HepG2 (cell line): Measurements from ENCODE around the gene SNPH. TPM values are rescaled to one million over a fixed set of nuclear protein-coding genes. Genes with fewer than 3 reads are reported as not detected.
A peak's percentile ranks its signal among the peaks of the same experiment; 100 is the strongest.

ENCODE experiments used
- ARID5B ChIP-seq: IDR thresholded peaks from 2 replicates; pipeline ENCODE4 v1.4.0; 2020; ENCODE audit warnings: mild to moderate bottlenecking, missing genetic modification reagents
- CEBPG ChIP-seq: IDR thresholded peaks from 2 replicates; pipeline ENCODE4 v1.6.1; 2016
- DNMT1 ChIP-seq: sonication (generic); formaldehyde crosslinking; IDR thresholded peaks from 2 replicates; pipeline ENCODE4 v1.5.1; 2020; ENCODE audit warnings: mild to moderate bottlenecking, missing genetic modification reagents
- FOSL2 ChIP-seq: sonication (generic); formaldehyde crosslinking; IDR thresholded peaks from 2 replicates; pipeline ENCODE4 v1.4.0; 2020; ENCODE audit warnings: missing genetic modification reagents
- FOXK2 ChIP-seq: fragments of 450-650 bp; IDR thresholded peaks from 2 replicates; pipeline ENCODE4 v1.6.1; 2016
- HMG20A ChIP-seq: IDR thresholded peaks from 2 replicates; pipeline ENCODE4 v1.6.1; 2016; ENCODE audit warnings: borderline replicate concordance
- IRF2 ChIP-seq: IDR thresholded peaks from 2 replicates; pipeline ENCODE4 v1.6.1; 2018; ENCODE audit warnings: missing genetic modification reagents, missing compliant biosample characterization
- POLR2A ChIP-seq, 2 experiments: IDR thresholded peaks; 2 replicates each; pipeline ENCODE4 v1.6.1; 2011; ENCODE audit warnings: low read depth in 2 of 2, low read length in 2 of 2, mild to moderate bottlenecking in 1 of 2, moderate library complexity in 1 of 2; ENCODE audit not compliant: insufficient read depth in 1 of 2
- SATB2 ChIP-seq: sonication (generic); formaldehyde crosslinking; IDR thresholded peaks from 2 replicates; pipeline ENCODE4 v1.5.0; 2020; ENCODE audit warnings: missing genetic modification reagents
- SMAD1 ChIP-seq: sonication (generic); formaldehyde crosslinking; IDR thresholded peaks from 2 replicates; pipeline ENCODE4 v1.4.0; 2020; ENCODE audit warnings: missing genetic modification reagents, low read depth, mild to moderate bottlenecking, borderline replicate concordance
- ZEB1 ChIP-seq: IDR thresholded peaks from 2 replicates; pipeline ENCODE4 v1.6.1; 2012; ENCODE audit warnings: mild to moderate bottlenecking, low read depth, inconsistent platforms; ENCODE audit not compliant: insufficient replicate concordance
- ZNF253 ChIP-seq: sonication (generic); formaldehyde crosslinking; IDR thresholded peaks from 2 replicates; pipeline ENCODE4 v1.8.0; 2022; ENCODE audit warnings: mild to moderate bottlenecking, missing genetic modification reagents, borderline replicate concordance
- ZNF264 ChIP-seq: sonication (generic); formaldehyde crosslinking; IDR thresholded peaks from 2 replicates; pipeline ENCODE4 v1.4.0; 2020; ENCODE audit warnings: missing genetic modification reagents
- ZNF282 ChIP-seq: fragments of 450-650 bp; IDR thresholded peaks from 2 replicates; pipeline ENCODE4 v1.6.1; 2018; ENCODE audit not compliant: partially characterized antibody
- ZNF441 ChIP-seq: sonication (generic); formaldehyde crosslinking; IDR thresholded peaks from 2 replicates; pipeline ENCODE4 v1.7.0; 2021; ENCODE audit warnings: missing genetic modification reagents, borderline replicate concordance
- ZNF574 ChIP-seq: sonication (generic); formaldehyde crosslinking; IDR thresholded peaks from 2 replicates; pipeline ENCODE4 v1.4.0; 2020; ENCODE audit warnings: missing genetic modification reagents
- ZNF674 ChIP-seq: sonication (generic); formaldehyde crosslinking; IDR thresholded peaks from 2 replicates; pipeline ENCODE4 v1.5.0; 2020; ENCODE audit warnings: low read depth, mild to moderate bottlenecking, missing genetic modification reagents
- ZNF839 ChIP-seq: sonication (generic); formaldehyde crosslinking; IDR thresholded peaks from 2 replicates; pipeline ENCODE4 v1.4.0; 2020; ENCODE audit warnings: missing genetic modification reagents, mild to moderate bottlenecking, borderline replicate concordance
- polyA plus RNA-seq, 8 experiments: library from polyadenylated mRNA; depleted of rRNA in 3 of 8; stranded (reverse) in 7 of 8; unstranded in 1 of 8; fragments of >200 nt; fragmentation: Illumina TruSeq in 4 of 8; extraction: Trizol in 4 of 8; gene quantifications; 2 replicates each; pipeline versions ENCODE4 v1.2.1 to v1.2.3, GENCODE V29; 2011 to 2016; ENCODE audit warnings: low read depth in 4 of 8, missing spikeins in 1 of 8, mixed read lengths in 1 of 8; ENCODE audit not compliant: insufficient read depth in 1 of 8
- total RNA-seq, 5 experiments: library from RNA; depleted of rRNA; stranded (reverse); fragments of >200 nt; fragmentation: Illumina TruSeq; extraction: Trizol; gene quantifications; 2 replicates each; pipeline ENCODE4 v1.2.3, GENCODE V29; 2016; ENCODE audit warnings: low read depth in 1 of 5
- TF ChIP-seq, protein P1 (sequence below): sonication (generic); formaldehyde crosslinking; IDR thresholded peaks from 2 replicates; pipeline ENCODE4 v1.8.0; 2022; ENCODE audit warnings: missing genetic modification reagents, mild to moderate bottlenecking, inconsistent platforms, borderline replicate concordance
- TF ChIP-seq, protein P2 (sequence below): sonication (generic); formaldehyde crosslinking; IDR thresholded peaks from 2 replicates; pipeline ENCODE4 v1.5.0; 2020; ENCODE audit warnings: missing genetic modification reagents
- TF ChIP-seq, protein P3 (sequence below): sonication (generic); formaldehyde crosslinking; IDR thresholded peaks from 2 replicates; pipeline ENCODE4 v1.8.1; 2022; ENCODE audit warnings: low read depth, mild to moderate bottlenecking, missing genetic modification reagents

The SNPH gene
- total and polyA plus RNA-seq, 2 of the 13 experiments (the other 11 are each of a cell fraction or from before 2014, with no cell fraction given), result 0.09 TPM; not detected in 1

DNA sequence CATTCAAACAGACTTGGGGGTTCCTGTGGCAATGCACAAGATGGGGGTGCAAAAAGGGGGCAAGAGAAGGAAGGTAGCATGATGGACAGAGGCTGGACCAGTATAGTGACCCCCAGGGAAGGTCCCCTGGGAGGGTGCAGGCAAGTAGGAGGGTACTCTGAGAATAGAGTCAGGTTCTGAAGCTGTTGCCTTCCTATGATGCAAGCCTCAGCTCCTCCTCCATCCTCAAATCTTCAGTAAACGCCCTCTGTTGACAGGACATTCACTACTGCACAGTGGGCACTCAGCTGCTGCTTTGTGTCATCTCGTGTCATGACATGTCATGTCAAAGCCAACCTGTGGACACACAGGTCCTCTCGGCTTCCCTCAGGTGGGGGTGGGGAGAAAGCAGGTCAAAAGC, 68.7 kb downstream of the SNPH start (continued):
- TF ChIP-seq ZNF574 (CRISPR knock-in tag) (no peak), ZNF839 (CRISPR knock-in tag) (no peak), POLR2A (IDR thresholded peaks at IDR 0.05; ENCODE audit: insufficient read depth in 1 of 2, low read depth in 2 of 2, low read length in 2 of 2) (0 out of 4 replicates have a peak, but pooled peaks of 1 of the 2 experiments have one; percentile 28), DNMT1 (no peak), ZNF282 (no peak), FOSL2 (CRISPR knock-in tag) (no peak; the same call in 1 of the 2 replicates), FOXK2 (no peak), HMG20A (no peak), SATB2 (no peak), ARID5B (CRISPR knock-in tag) (no peak), ZNF264 (CRISPR knock-in tag) (no peak), ZNF253 (CRISPR knock-in tag) (no peak), CEBPG (CRISPR knock-in tag) (peak; percentile 86), ZEB1 (no peak), ZNF441 (no peak), IRF2 (no peak), SMAD1 (CRISPR knock-in tag) (no peak), ZNF674 (CRISPR knock-in tag) (no peak)
- TF ChIP-seq, protein P1, sequence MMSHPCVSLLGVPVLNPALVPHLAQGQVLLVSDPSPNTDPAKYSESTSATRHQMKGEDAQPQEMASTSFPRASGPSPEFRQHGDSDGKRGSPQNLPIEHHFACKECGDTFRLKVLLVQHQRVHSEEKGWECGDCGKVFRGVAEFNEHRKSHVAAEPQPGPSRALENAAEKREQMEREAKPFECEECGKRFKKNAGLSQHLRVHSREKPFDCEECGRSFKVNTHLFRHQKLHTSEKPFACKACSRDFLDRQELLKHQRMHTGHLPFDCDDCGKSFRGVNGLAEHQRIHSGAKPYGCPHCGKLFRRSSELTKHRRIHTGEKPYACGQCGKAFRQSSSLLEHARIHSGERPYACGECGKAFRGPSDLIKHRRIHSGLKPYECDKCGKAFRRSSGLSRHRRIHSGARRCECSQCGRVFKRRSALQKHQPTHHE (CRISPR knock-in tag), result no peak
- TF ChIP-seq, protein P2, sequence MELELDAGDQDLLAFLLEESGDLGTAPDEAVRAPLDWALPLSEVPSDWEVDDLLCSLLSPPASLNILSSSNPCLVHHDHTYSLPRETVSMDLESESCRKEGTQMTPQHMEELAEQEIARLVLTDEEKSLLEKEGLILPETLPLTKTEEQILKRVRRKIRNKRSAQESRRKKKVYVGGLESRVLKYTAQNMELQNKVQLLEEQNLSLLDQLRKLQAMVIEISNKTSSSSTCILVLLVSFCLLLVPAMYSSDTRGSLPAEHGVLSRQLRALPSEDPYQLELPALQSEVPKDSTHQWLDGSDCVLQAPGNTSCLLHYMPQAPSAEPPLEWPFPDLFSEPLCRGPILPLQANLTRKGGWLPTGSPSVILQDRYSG, result no peak
- TF ChIP-seq, protein P3, sequence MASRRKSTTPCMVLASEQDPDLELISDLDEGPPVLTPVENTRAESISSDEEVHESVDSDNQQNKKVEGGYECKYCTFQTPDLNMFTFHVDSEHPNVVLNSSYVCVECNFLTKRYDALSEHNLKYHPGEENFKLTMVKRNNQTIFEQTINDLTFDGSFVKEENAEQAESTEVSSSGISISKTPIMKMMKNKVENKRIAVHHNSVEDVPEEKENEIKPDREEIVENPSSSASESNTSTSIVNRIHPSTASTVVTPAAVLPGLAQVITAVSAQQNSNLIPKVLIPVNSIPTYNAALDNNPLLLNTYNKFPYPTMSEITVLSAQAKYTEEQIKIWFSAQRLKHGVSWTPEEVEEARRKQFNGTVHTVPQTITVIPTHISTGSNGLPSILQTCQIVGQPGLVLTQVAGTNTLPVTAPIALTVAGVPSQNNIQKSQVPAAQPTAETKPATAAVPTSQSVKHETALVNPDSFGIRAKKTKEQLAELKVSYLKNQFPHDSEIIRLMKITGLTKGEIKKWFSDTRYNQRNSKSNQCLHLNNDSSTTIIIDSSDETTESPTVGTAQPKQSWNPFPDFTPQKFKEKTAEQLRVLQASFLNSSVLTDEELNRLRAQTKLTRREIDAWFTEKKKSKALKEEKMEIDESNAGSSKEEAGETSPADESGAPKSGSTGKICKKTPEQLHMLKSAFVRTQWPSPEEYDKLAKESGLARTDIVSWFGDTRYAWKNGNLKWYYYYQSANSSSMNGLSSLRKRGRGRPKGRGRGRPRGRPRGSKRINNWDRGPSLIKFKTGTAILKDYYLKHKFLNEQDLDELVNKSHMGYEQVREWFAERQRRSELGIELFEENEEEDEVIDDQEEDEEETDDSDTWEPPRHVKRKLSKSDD (CRISPR knock-in tag), result 0 out of 2 replicates have a peak, but pooled peaks have one; percentile 69
